Esophagus squamous epithelium (tissue), 5 donors: ENCODE measurements around the gene MTCH1. TPM values are rescaled to one million over a fixed set of nuclear protein-coding genes. Genes with fewer than 3 reads are reported as not detected.

ENCODE experiments used
- DNase-seq: peaks from one replicate; lab custom pipeline; 2025; lab: John Stamatoyannopoulos, UW
- H3K27ac ChIP-seq, 4 donors: fragments of 200-600 bp; sonication (generic); one replicate each; pipeline ENCODE4 v1.5.1; 2016 to 2019; ENCODE audit warnings: mild to moderate bottlenecking in 1 of 4
- H3K27me3 ChIP-seq, 4 donors: fragments of 200-600 bp; sonication (generic); 1 replicate in 3 of 4; 2 replicates in 1 of 4; pipeline versions ENCODE4 v1.5.1 to v1.6.0; 2017 to 2021; ENCODE audit warnings: antibody characterized with exemption in 1 of 4
- H3K36me3 ChIP-seq, 3 donors: fragments of 200-600 bp; sonication (generic); one replicate each; pipeline ENCODE4 v1.5.1; 2016 to 2019
- H3K4me1 ChIP-seq, 3 donors: fragments of 200-600 bp; sonication (generic); one replicate each; pipeline ENCODE4 v1.5.1; 2017 to 2019
- H3K4me3 ChIP-seq, 4 donors: fragments of 200-600 bp; sonication (generic); 1 replicate in 3 of 4; 2 replicates in 1 of 4; pipeline ENCODE4 v1.5.1; 2016 to 2019; ENCODE audit warnings: mild to moderate bottlenecking in 2 of 4, moderate library complexity in 1 of 4
- H3K9me3 ChIP-seq, 3 donors: fragments of 200-600 bp; sonication (generic); one replicate each; pipeline ENCODE4 v1.5.1; 2016 to 2019
- CTCF ChIP-seq, 6 experiments: fragments of 450-650 bp in 4 of 6; fragments of 200-600 bp in 2 of 6; sonication (generic) in 2 of 6; IDR thresholded peaks; one replicate each; pipeline ENCODE4 v1.5.1; 2016 to 2019; ENCODE audit warnings: antibody characterized with exemption in 6 of 6, mild to moderate bottlenecking in 4 of 6, moderate library complexity in 4 of 6
- POLR2A ChIP-seq, 4 donors: fragments of 450-650 bp; IDR thresholded peaks; one replicate each; pipeline ENCODE4 v1.6.1; 2017; ENCODE audit warnings: antibody characterized with exemption in 4 of 4, mild to moderate bottlenecking in 4 of 4, moderate library complexity in 3 of 4
- WGBS, 2 donors: methylation state at CpG; one replicate each; pipeline ENCODE4 v1.1.5; 2018; 5-methylcytosine and 5-hydroxymethylcytosine counted together
- intact Hi-C: fragments of 100-400 bp; cut with DNase I; formaldehyde crosslinking; loops from one replicate; pipeline ENCODE4 v1.15.0; 2022
- total RNA-seq, 4 donors: library from RNA; depleted of rRNA; stranded (reverse); fragments of >200 nt; gene quantifications; one replicate each; pipeline ENCODE4 v1.1.0, GENCODE V29; 2016
- donor health status: DM: yes; HTN: yes; CAD: no.

Gene MTCH1
- total RNA-seq, 4 donors from 2014 or later, result 101 to 153 (median 111) TPM

- Histone ChIP-seq H3K9me3 (no peaks in the 10 kb centered on the region), H3K36me3 (peaks cover 21 to 66% (median 39%) of the 10 kb centered on the region in 3 donors), H3K27ac (peak overlapping the region in 1 of 4 donors; percentile 78), H3K4me1 (peaks cover 0 to 54% (median 32%) of the 10 kb centered on the region in 3 donors), H3K27me3 (no peaks in the 10 kb centered on the region), H3K4me3 (no peak overlapping the region)
- TF ChIP-seq POLR2A (IDR thresholded peaks at IDR 0.05) (no peak), CTCF (IDR thresholded peaks at IDR 0.05) (no peak)
- 81 to 87% methylated on average over 4 of the region's 4 CpGs for WGBS, 2 donors
- intact Hi-C loops, result no loop called here
- no peak for DNase-seq
Measured at GRCh38 chr6:36967757-36968156, 18.2 kb downstream of the MTCH1 start.

GRCh38 chr6:36967301-36967700, 18.7 kb downstream of the MTCH1 start:
- WGBS, 2 donors, result 76 to 88% methylated on average over 1 to 3 of the region's 3 CpGs
- Histone ChIP-seq H3K4me1 (peaks cover 0 to 54% (median 32%) of the 10 kb centered on the region in 3 donors), H3K36me3 (peaks cover 16 to 61% (median 34%) of the 10 kb centered on the region in 3 donors), H3K4me3 (no peak overlapping the region), H3K9me3 (no peaks in the 10 kb centered on the region), H3K27me3 (no peaks in the 10 kb centered on the region), H3K27ac (no peak overlapping the region)
- intact Hi-C loops, result no loop called here
- TF ChIP-seq CTCF (IDR thresholded peaks at IDR 0.05), result no peak
- no peak for TF ChIP-seq POLR2A (IDR thresholded peaks at IDR 0.05)
- no peak for DNase-seq

- Histone ChIP-seq H3K4me1 (peaks cover 0 to 50% (median 25%) of the 10 kb centered on the region in 3 donors), H3K4me3 (no peak overlapping the region), H3K27me3 (no peaks in the 10 kb centered on the region), H3K9me3 (no peaks in the 10 kb centered on the region), H3K27ac (no peak overlapping the region), H3K36me3 (peaks cover 4 to 37% (median 10%) of the 10 kb centered on the region in 3 donors)
- TF ChIP-seq CTCF (IDR thresholded peaks at IDR 0.05) (no peak), POLR2A (IDR thresholded peaks at IDR 0.05) (no peak)
- no peak for DNase-seq
- 89% methylated on average over 3 of the region's 4 CpGs; no CpG with 5 or more reads in 1 of the 2 donors for WGBS, 2 donors
- intact Hi-C loops, result no loop called here
Measured at GRCh38 chr6:36964908-36965307, 21.1 kb downstream of the MTCH1 start.

- DNase-seq, result no peak
- peaks cover 0 to 45% (median 20%) of the 10 kb centered on the region in 3 donors for H3K4me1 ChIP-seq
- intact Hi-C loops, result no loop called here
- no peak overlapping the region for H3K4me3 ChIP-seq
- H3K36me3 ChIP-seq, result peaks cover 4 to 32% (median 6%) of the 10 kb centered on the region in 3 donors
- no peaks in the 10 kb centered on the region for H3K27me3 ChIP-seq
- WGBS, 2 donors, result 80% methylated on average over 1 of the region's 6 CpGs; no CpG with 5 or more reads in 1 of the 2 donors
- TF ChIP-seq CTCF (IDR thresholded peaks at IDR 0.05), result no peak
- no peak for TF ChIP-seq POLR2A (IDR thresholded peaks at IDR 0.05)
- no peaks in the 10 kb centered on the region for H3K9me3 ChIP-seq
- H3K27ac ChIP-seq, result peak overlapping the region in 1 of 4 donors; percentile 10
Measured at GRCh38 chr6:36964349-36964748, 21.6 kb downstream of the MTCH1 start.

GRCh38 chr6:36963451-36964290, 22.3 kb downstream of the MTCH1 start:
- H3K27ac ChIP-seq, result peak overlapping the region in 1 of 4 donors; percentile 10
- WGBS, 2 donors, result 40 to 51% methylated on average over 3 to 4 of the region's 11 CpGs

More at GRCh38 chr6:36963451-36964290, 22.3 kb downstream of the MTCH1 start:
- DNase-seq, result no peak
- no peak for TF ChIP-seq CTCF (IDR thresholded peaks at IDR 0.05)
- no peak for TF ChIP-seq POLR2A (IDR thresholded peaks at IDR 0.05)
- Histone ChIP-seq H3K27me3 (no peaks in the 10 kb centered on the region), H3K4me1 (peaks cover 0 to 38% (median 16%) of the 10 kb centered on the region in 3 donors), H3K36me3 (peaks cover 0 to 25% (median 1%) of the 10 kb centered on the region in 3 donors), H3K9me3 (no peaks in the 10 kb centered on the region), H3K4me3 (no peak overlapping the region)
- intact Hi-C loops, result no loop called here
